Stimulated activated CD8-positive, alpha-beta memory T cell treated with anti-CD3 and anti-CD28 coated beads, Interleukin-15, amount 100 ng/mL, for 48 hours (primary cell): ENCODE measurements around the gene NHSL1.
"Not testable (repeated sequence)": the region's sequence is repeated elsewhere in the genome, so short reads cannot be mapped to it uniquely, and the experiment has no call there.

Experiments used
- DNase-seq, 2 donors: peaks; one replicate each; pipeline ENCODE4 v3.0.0-alpha.2; 2020; ENCODE audit warnings: low read depth in 2 of 2

The NHSL1 gene

GRCh38 chr6:138428944-138429598 lies 70.2 kb downstream of the NHSL1 start:
- DNase-seq: no peak

DNA sequence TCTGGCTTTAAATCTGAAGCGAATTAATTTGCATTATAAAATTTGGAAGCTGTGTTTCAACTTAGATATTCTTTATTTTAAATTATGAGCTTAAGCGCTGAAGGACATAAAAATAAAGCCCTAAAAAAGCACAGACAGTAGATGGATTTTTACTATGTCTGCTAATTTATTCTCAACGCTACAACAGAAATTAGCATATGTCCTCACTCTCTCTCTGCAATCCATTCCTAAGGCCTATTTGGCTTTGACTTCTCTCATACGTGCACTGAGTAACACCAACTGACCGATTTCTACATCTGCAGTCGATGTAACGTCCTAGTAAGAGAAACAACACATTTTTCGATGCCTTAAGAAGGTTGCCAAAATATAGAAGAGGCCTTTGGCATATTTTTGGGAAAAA lies 71.6 kb downstream of the NHSL1 start:
- DNase-seq: no peak

DNA sequence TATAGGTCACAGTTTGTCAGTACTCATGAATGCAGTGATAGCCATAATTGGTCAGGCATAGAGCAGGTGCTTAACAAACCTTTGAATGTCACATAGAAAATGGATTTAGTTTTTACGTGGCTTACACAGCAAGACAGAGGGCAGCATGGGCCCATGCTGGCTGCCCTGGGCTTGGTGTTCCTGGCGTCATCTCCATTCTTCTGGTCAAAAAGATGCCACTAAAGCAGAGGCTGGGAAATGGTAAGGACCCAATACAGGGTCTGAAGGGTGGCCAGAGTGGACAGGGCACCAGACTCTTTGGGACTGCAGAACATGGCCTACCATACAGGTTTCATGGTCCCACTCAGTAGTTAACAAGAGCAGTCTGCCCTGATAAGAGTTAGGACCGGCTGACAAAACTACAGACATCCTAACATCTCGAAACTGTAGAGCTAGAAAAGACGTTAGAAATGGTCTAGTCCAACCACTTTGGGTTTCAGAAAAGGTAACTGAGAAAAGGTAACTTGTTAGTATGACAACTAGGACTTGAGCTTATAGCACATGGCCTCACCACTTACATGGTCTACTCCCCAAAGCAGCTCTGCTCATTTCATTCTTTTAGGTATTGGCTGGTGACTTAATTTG lies 72.7 kb downstream of the NHSL1 start:
- no peak for DNase-seq

GRCh38 chr6:138425256-138425655 lies 74.0 kb downstream of the NHSL1 start:
- not testable (repeated sequence) for DNase-seq

GRCh38 chr6:138424004-138424904 lies 75.0 kb downstream of the NHSL1 start:
- DNase-seq: no peak

DNA sequence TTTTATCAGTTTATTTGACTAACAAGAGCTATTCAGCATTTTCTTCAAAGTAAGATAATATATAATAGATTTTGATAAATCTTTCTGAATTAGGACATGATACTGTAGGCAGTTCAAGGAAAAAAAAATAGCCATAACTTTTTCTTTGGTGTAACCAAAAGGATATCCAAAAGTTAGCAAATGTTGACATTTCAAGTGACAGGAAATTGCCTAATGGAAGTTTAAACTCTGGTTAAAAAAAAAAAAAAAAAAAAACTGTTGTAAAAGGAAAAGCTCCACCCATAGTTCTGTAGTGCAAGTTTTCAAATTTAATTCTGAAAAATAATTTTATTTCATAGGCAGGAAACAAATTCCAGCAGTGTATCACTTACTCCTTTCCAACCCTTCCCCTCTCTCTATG lies 76.4 kb downstream of the NHSL1 start:
- no peak for DNase-seq

- no peak for DNase-seq
Observed at GRCh38 chr6:138421608-138422007, 77.7 kb downstream of the NHSL1 start.

GRCh38 chr6:138421089-138421488 lies 78.2 kb downstream of the NHSL1 start:
- DNase-seq: no peak

- no peak for DNase-seq
Observed at GRCh38 chr6:138420356-138420755, 78.9 kb downstream of the NHSL1 start.

DNA sequence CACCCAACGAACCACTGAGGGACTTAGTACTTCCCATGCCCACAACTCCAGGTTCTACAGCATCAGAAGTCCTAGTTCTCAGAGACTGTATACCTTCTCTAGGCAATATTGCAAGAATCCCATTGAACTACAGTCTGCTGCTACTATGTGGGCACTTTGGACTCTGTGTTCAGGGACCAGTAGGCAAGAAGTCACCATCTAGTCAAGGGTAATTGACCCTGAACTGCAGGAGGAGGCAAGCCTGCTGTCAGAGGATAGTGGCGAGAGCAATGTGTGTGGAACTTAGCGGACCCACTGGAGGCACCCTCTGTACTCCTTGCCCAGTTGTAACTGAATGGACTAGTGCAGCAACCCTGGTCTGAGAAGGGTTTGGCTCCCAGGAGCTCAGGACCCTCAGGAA lies 79.5 kb downstream of the NHSL1 start:
- no peak for DNase-seq

- DNase-seq: no peak
Observed at GRCh38 chr6:138418118-138418742, 81.1 kb downstream of the NHSL1 start.

GRCh38 chr6:138417493-138418117 lies 81.7 kb downstream of the NHSL1 start:
- no peak for DNase-seq

GRCh38 chr6:138416206-138416605 lies 83.1 kb downstream of the NHSL1 start:
- DNase-seq: no peak

DNA sequence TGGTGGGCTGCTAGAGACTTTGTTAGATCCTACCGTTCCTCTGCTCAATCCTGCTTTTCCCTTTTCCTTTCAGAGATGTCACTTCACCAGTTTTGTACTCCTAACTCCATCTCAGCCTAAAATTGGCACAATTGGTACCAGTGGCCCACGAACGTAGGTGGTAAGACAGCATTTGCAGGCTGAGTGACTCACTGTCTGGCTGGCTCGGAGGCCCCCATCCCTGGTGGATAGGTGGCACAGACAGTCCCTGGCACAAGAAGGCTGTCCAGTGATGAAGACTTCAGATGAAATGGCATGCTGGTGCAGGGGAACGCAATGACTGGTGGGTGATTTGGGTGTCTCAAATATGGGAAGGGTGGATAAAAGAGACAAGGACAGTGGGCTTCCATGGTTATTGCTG lies 84.2 kb downstream of the NHSL1 start:
- DNase-seq: no peak

- no peak for DNase-seq
Observed at GRCh38 chr6:138410972-138411880, 88.1 kb downstream of the NHSL1 start.

- DNase-seq: no peak
Observed at GRCh38 chr6:138410048-138410735, 89.1 kb downstream of the NHSL1 start.

- no peak for DNase-seq
Observed at GRCh38 chr6:138406443-138406842, 92.9 kb downstream of the NHSL1 start.

DNA sequence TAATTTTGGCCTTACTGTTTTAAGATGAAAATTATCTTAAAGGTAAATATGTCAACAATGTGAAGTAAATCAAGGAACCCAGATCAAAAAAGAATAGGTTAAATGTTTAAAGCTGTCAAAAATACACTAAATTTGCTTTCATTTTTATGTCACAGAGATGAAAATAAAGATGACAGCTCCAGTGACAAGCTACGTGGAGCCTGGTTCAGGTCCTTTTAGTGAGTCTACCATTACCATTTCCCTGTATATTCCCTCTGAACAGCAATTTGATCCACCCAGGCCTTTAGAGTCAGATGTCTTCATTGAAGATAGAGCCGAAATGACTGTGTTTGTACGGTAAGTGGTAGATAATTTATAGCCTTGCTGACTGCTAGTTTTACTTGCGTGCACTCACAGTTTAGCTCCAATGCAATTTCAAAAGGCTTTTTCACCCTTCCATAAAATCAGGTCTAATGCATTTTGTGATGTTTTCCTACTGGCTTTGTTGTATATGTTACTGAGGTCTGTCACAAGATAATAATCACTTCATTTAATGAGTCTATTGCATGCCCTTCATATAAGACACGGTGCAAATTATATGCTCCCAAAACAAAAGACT lies 93.4 kb downstream of the NHSL1 start:
- no peak for DNase-seq

DNA sequence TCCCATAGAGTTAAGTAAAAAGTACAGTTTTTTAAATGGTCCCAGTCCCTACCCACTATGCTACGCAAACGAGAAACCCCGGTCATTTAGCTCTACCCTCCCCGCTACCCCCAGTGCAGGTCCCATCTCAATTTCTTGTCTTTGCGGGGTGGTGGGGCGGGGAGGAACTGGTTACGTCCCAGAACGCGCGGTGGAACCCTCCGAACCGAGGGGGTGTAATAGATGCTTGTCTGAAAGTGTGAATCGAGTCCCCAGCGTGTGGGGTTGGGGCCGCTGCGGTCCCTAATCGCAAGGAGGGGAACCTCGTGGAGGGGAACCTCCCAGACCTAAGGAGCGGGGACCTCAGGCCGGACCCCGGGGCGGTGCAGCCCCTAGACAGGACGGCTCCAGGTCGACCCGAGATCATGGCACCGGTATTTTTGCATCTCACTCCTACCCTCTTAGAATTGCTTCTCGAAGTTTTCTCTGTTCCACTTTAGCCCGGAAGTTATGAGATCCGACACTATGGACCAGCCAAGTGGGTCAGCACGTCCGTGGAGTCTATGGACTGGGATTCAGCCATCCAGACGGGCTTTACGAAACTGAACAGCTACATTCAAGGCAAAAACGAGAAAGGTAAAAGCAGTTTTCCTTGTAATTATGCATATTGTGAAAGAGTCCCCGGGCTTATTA lies 94.5 kb downstream of the NHSL1 start:
- no peak for DNase-seq
